ENCODE measurements around the gene LGR6.

The LGR6 gene

GRCh38 chr1:202181586-202181985 lies 12.0 kb upstream of the LGR6 start:
- no peak for DNase-seq (ENCODE audit: low read depth, low spot score)
- Histone ChIP-seq H3K4me1 (ENCODE audit: insufficient read depth, insufficient read length) (peaks cover 4% of the 10 kb centered on the region), H3K36me3 (ENCODE audit: insufficient read depth, insufficient read length, low read length) (no peaks in the 10 kb centered on the region), H3K4me3 (ENCODE audit: insufficient read length, low read depth) (no peak overlapping the region), H3K27me3 (ENCODE audit: insufficient read depth, insufficient read length) (peaks cover 12% of the 10 kb centered on the region), H3K9me3 (ENCODE audit: insufficient read depth, low read length) (no peaks in the 10 kb centered on the region), H3K9ac (ENCODE audit: insufficient read length, low read depth) (no peak overlapping the region)
- no peak for TF ChIP-seq YY1 (IDR thresholded peaks at IDR 0.05; ENCODE audit: insufficient read depth, insufficient read length)
- no peak for TF ChIP-seq SUZ12 (IDR thresholded peaks at IDR 0.05; ENCODE audit: extremely low read depth, insufficient read depth, insufficient read length)
- TF ChIP-seq ZNF274 (IDR thresholded peaks at IDR 0.05; ENCODE audit: low read depth, low read length), result no peak

DNA sequence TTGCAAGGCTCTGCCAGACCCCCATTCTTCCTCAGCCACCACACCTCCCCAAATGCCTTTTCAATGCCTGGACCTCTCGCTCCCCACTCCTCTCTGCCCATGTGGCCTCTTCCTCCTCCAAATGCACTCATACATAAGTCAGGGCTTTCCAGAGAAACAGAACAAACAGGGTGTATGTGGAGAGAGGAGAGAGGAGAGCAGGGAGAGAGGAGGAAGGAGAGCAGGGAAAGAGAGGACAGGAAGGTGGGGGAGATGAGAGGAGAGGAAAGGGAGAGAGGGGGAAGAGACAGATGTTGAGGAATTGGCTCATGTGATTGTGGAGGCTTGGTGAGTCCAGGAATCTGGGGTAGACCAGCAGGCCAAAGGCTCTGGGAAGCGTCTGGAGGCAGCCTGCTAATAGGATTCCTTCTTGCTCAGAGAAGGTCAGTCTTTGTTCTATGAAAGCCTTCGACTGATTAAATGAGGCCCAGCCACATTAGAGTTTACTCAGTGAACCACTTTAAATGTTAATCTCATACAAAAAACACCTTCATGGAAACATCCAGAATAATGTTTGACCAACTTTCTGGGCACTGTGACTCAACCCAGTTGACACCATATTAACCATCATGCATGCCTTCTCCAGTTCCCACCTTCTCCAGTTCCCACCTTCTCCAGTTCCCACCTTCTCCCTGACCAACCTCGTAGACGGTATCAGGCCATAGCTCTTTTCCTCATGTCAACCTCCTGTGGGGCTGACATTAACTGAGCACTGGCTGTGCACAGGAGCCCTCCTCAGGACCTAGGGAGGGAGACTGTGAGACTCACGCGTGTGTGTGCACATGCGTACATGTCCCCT lies 11.3 kb upstream of the LGR6 start:
- Histone ChIP-seq H3K9me3 (ENCODE audit: insufficient read depth, low read length) (no peaks in the 10 kb centered on the region), H3K36me3 (ENCODE audit: insufficient read depth, insufficient read length, low read length) (no peaks in the 10 kb centered on the region), H3K27me3 (ENCODE audit: insufficient read depth, insufficient read length) (peaks cover 12% of the 10 kb centered on the region), H3K9ac (ENCODE audit: insufficient read length, low read depth) (no peak overlapping the region), H3K4me1 (ENCODE audit: insufficient read depth, insufficient read length) (no peaks in the 10 kb centered on the region), H3K4me3 (ENCODE audit: insufficient read length, low read depth) (no peak overlapping the region)
- DNase-seq (ENCODE audit: low read depth, low spot score), result no peak
- TF ChIP-seq ZNF274 (IDR thresholded peaks at IDR 0.05; ENCODE audit: low read depth, low read length) (no peak), YY1 (IDR thresholded peaks at IDR 0.05; ENCODE audit: insufficient read depth, insufficient read length) (no peak), SUZ12 (IDR thresholded peaks at IDR 0.05; ENCODE audit: extremely low read depth, insufficient read depth, insufficient read length) (no peak)

- Histone ChIP-seq H3K4me1 (ENCODE audit: insufficient read depth, insufficient read length) (peaks cover 4% of the 10 kb centered on the region), H3K27me3 (ENCODE audit: insufficient read depth, insufficient read length) (peaks cover 7% of the 10 kb centered on the region), H3K9me3 (ENCODE audit: insufficient read depth, low read length) (no peaks in the 10 kb centered on the region), H3K36me3 (ENCODE audit: insufficient read depth, insufficient read length, low read length) (no peaks in the 10 kb centered on the region), H3K4me3 (ENCODE audit: insufficient read length, low read depth) (no peak overlapping the region), H3K9ac (ENCODE audit: insufficient read length, low read depth) (peak overlapping the region; percentile 15)
- TF ChIP-seq SUZ12 (IDR thresholded peaks at IDR 0.05; ENCODE audit: extremely low read depth, insufficient read depth, insufficient read length) (no peak), YY1 (IDR thresholded peaks at IDR 0.05; ENCODE audit: insufficient read depth, insufficient read length) (no peak), ZNF274 (IDR thresholded peaks at IDR 0.05; ENCODE audit: low read depth, low read length) (no peak)
- peak; percentile 98 for DNase-seq (ENCODE audit: low read depth, low spot score)
Measured at GRCh38 chr1:202184750-202185460, 8.7 kb upstream of the LGR6 start.

- TF ChIP-seq ZNF274 (IDR thresholded peaks at IDR 0.05; ENCODE audit: low read depth, low read length) (no peak), SUZ12 (IDR thresholded peaks at IDR 0.05; ENCODE audit: extremely low read depth, insufficient read depth, insufficient read length) (no peak), YY1 (IDR thresholded peaks at IDR 0.05; ENCODE audit: insufficient read depth, insufficient read length) (no peak)
- H3K9me3 ChIP-seq (ENCODE audit: insufficient read depth, low read length), result no peaks in the 10 kb centered on the region; the same call in 1 of the 2 replicates
- no peak overlapping the region for H3K9ac ChIP-seq (ENCODE audit: insufficient read length, low read depth)
- peaks cover 8% of the 10 kb centered on the region for H3K4me1 ChIP-seq (ENCODE audit: insufficient read depth, insufficient read length)
- DNase-seq (ENCODE audit: low read depth, low spot score), result no peak
- H3K27me3 ChIP-seq (ENCODE audit: insufficient read depth, insufficient read length), result peaks cover 7% of the 10 kb centered on the region
- no peaks in the 10 kb centered on the region for H3K36me3 ChIP-seq (ENCODE audit: insufficient read depth, insufficient read length, low read length)
- H3K4me3 ChIP-seq (ENCODE audit: insufficient read length, low read depth), result no peak overlapping the region
Measured at GRCh38 chr1:202186327-202186726, 7.3 kb upstream of the LGR6 start.

DNA sequence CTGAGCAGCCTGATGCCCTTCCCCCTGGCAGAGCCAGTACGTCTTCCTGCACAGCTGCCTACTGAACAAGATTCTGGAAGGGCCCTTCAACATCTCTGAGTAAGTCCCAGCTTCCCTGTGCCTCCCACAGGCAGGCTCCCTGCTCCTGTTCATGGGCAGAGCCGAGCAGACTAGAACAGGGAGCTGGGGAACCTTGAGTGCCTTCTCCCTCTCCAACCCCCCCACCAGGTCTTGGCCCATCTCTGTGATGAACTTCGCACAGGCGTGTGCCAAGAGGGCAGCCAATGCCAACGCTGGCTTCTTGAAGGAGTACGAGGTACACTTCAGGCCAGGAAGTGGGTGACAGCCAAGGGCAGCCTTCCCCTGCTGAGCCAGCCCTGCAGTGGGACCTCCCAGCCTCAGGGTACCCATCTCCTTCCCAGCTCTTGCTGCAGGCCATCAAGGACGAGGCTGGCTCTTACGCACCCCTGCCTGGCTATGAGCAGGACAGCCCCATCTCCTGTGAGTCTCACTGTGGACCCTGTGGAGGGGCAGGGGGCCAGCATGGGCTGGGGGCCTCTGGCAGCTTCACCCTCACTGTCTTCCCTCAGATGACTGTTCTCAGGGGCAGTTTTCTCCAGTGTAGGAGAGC lies 6.4 kb upstream of the LGR6 start:
- H3K9ac ChIP-seq (ENCODE audit: insufficient read length, low read depth), result no peak overlapping the region
- TF ChIP-seq ZNF274 (IDR thresholded peaks at IDR 0.05; ENCODE audit: low read depth, low read length) (no peak), YY1 (IDR thresholded peaks at IDR 0.05; ENCODE audit: insufficient read depth, insufficient read length) (no peak), SUZ12 (IDR thresholded peaks at IDR 0.05; ENCODE audit: extremely low read depth, insufficient read depth, insufficient read length) (no peak)
- peaks cover 8% of the 10 kb centered on the region for H3K4me1 ChIP-seq (ENCODE audit: insufficient read depth, insufficient read length)
- H3K36me3 ChIP-seq (ENCODE audit: insufficient read depth, insufficient read length, low read length), result no peaks in the 10 kb centered on the region
- peaks cover 4% of the 10 kb centered on the region for H3K27me3 ChIP-seq (ENCODE audit: insufficient read depth, insufficient read length)
- no peak overlapping the region for H3K4me3 ChIP-seq (ENCODE audit: insufficient read length, low read depth)
- no peak for DNase-seq (ENCODE audit: low read depth, low spot score)
- H3K9me3 ChIP-seq (ENCODE audit: insufficient read depth, low read length), result no peaks in the 10 kb centered on the region; the same call in 1 of the 2 replicates

DNA sequence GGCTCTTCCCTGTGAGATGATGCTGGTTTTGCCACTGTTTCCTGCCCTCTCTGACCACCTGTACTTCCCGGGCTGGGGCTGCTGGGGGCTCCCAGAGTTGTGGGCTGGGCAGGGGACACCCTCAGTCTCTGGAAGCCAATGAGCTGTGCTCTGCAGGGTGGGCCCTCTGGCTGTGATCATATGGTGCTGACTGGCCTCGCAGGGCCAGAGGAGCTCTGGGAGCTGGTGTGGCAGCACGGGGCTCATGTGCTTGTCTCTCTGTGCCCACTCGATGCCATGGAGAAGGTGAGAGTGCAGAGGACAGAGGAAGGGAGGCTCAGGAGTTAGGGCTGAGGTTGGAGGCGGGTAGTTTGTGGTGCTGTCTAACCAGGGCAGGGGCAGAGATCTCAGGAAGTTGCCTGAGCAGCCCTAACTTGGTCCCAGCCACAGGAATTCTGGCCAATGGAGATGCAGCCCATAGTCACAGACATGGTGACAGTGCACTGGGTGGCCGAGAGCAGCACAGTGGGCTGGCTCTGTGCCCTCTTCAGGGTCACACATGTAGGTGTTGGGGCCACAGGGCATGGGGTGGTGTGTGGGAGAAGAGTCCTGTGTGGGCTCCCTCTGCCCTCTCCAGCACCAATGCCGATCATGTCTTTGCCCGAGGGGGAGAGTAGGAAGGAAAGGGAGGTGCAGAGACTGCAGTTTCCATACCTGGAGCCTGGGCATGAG lies 5.7 kb upstream of the LGR6 start:
- Histone ChIP-seq H3K4me3 (ENCODE audit: insufficient read length, low read depth) (no peak overlapping the region), H3K36me3 (ENCODE audit: insufficient read depth, insufficient read length, low read length) (no peaks in the 10 kb centered on the region), H3K9ac (ENCODE audit: insufficient read length, low read depth) (no peak overlapping the region), H3K4me1 (ENCODE audit: insufficient read depth, insufficient read length) (peaks cover 8% of the 10 kb centered on the region), H3K27me3 (ENCODE audit: insufficient read depth, insufficient read length) (peaks cover 1% of the 10 kb centered on the region), H3K9me3 (ENCODE audit: insufficient read depth, low read length) (no peaks in the 10 kb centered on the region; the same call in 1 of the 2 replicates)
- TF ChIP-seq SUZ12 (IDR thresholded peaks at IDR 0.05; ENCODE audit: extremely low read depth, insufficient read depth, insufficient read length) (no peak), YY1 (IDR thresholded peaks at IDR 0.05; ENCODE audit: insufficient read depth, insufficient read length) (no peak), ZNF274 (IDR thresholded peaks at IDR 0.05; ENCODE audit: low read depth, low read length) (no peak)
- no peak for DNase-seq (ENCODE audit: low read depth, low spot score)

All from NT2/D1 (cell line).